Measurements from ENCODE around the gene RCVRN.
"Not testable (repeated sequence)": the region's sequence is repeated elsewhere in the genome, so short reads cannot be mapped to it uniquely, and the experiment has no call there.

RCVRN gene

DNA sequence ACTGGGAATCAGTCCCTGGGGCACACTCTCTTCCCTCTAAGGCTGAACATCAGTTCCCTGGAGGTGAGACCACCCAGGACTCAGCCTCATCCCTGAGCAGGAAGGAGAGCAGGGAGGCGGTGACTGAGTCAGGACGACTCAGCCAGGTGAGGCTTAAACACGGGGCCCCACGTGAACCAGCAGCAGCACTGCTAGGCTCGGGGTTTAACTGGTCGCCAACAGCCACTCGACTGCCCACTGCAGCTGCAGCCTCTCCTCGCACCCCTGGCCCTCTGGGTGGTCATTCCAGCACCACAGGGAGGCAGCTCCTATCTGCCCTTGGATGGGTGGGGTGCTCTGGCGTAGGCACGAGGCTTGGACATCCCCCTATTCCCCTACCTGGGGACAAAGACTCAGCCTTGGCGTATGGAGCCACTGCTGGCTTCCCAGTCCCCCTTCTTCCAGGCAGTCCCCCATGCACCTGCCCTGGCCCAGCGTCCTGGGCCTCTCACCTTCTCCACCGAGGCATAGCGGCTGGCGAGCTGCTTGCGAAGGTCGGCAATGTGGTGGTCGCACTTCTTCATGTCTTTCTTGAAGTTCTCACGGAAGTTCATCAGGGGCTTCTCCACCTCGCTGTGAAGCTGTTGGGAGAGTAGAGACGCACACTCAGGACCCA lies 21.2 kb upstream of the RCVRN start:
- DNase-seq = no peak
- in situ Hi-C loops (cut with MboI; ENCODE audit: low pct_unique_long_range_greater_than_20kb, low sequenced_read_pairs) = loop anchor here (25.0 kb wide), 1 partner anchor 436 kb away; the partner anchor contains the start of gene MYH13

DNA sequence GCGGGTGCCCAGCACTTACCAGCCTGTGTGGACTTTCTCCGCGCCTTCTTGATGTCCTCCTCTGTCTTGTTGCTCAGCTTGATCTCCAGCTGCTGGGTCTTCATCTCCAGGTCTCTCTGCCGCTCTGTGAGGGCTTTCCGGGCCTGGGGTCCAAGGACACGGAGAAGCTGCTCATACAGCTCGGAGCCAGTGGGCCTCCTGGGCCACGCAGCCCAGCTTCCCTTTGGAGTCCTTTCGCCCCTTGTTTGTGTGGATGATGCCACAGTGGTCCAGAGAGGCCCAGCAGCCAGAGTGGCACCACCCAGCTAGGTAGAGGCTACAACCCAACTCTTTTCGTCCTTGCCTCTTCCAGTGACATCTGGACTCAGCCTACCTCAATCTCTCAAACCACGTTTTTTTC lies 20.4 kb upstream of the RCVRN start:
- DNase-seq = no peak
- in situ Hi-C loops (cut with MboI; ENCODE audit: low pct_unique_long_range_greater_than_20kb, low sequenced_read_pairs) = loop anchor here (25.0 kb wide), 1 partner anchor 437 kb away; the partner anchor contains the start of gene MYH13

GRCh38 chr17:9924735-9925191 lies 19.7 kb upstream of the RCVRN start:
- in situ Hi-C loops (cut with MboI; ENCODE audit: low pct_unique_long_range_greater_than_20kb, low sequenced_read_pairs) = loop anchor here (25.0 kb wide), 2 partner anchors 438 to 688 kb away; partner anchors contain the start of gene MYH13
- DNase-seq = peak; percentile 74

DNA sequence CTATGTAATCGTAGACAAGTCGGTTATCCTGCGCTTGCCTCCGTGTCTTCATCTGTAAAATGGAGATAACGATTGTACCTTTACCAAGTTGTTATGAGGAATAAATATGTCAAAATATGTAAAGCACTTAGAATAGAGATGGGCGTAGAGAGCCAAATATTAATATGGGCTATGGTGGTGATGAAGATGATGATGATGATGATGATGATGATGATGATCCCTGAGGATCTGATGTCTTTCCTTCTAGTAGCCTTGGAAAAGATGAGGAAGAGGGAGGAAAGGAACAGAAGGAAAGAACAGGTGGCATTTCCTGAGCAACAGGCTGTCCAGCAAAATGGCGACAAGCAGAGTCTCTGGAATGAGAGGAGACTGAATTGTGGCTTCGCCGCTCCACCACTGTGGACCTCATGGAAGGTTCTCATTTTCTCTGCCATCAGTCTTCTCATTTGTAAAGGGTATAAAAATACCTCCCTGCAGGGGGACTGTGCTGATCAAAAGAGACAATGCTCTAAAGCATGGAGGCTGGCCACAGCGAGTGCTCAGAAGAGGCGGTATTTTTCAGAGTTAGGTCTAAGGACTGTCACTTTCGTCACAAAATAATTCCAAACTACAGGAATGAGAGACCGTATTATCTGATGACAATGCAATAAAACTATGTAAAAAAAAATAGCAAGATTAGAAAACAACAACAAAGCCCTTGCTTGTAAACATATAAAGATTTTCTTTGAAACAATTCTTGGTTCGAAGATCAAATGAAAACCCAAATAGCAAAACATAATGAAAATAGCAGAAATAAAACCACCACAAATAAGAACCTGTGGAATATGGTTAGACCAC lies 17.2 kb upstream of the RCVRN start:
- in situ Hi-C loops (cut with MboI; ENCODE audit: low pct_unique_long_range_greater_than_20kb, low sequenced_read_pairs) = loop anchor here (25.0 kb wide), 1 partner anchor 690 kb away; no protein-coding TSS in a partner anchor
- no peak for DNase-seq

DNA sequence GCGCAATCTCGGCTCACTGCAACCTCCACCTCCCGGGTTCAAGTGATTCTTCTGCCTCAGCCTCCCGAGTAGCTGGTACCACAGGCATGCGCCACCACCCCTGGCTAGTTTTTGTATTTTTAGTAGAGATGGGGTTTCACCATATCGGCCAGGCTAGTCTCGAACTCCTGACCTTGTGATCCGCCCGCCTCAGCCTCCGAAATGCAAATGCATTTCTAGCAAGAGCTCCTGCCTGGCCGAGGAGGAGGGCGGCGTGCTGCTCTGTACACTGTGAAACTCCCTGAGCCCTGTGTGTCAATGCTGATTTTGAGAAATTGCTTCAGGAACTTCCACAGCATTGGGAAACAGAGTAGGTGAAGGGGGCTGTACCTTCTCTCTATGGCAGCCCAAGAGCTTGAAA lies 16.1 kb upstream of the RCVRN start:
- in situ Hi-C loops (cut with MboI; ENCODE audit: low pct_unique_long_range_greater_than_20kb, low sequenced_read_pairs) = loop anchor here (25.0 kb wide), 1 partner anchor 691 kb away; no protein-coding TSS in a partner anchor

GRCh38 chr17:9918804-9919352 lies 13.8 kb upstream of the RCVRN start:
- in situ Hi-C loops (cut with MboI; ENCODE audit: low pct_unique_long_range_greater_than_20kb, low sequenced_read_pairs) = loop anchor here (25.0 kb wide), 1 partner anchor 693 kb away; no protein-coding TSS in a partner anchor
- no peak for DNase-seq

More for the DNA sequence above, 16.1 kb upstream of the RCVRN start:
- not testable (repeated sequence) for DNase-seq

- in situ Hi-C loops (cut with MboI; ENCODE audit: low pct_unique_long_range_greater_than_20kb, low sequenced_read_pairs) = loop anchor here (25.0 kb wide), 1 partner anchor 694 kb away; no protein-coding TSS in a partner anchor
- no peak for DNase-seq
Observed at GRCh38 chr17:9918352-9918751, 13.3 kb upstream of the RCVRN start.

- in situ Hi-C loops (cut with MboI; ENCODE audit: low pct_unique_long_range_greater_than_20kb, low sequenced_read_pairs) = loop anchor here (25.0 kb wide), 1 partner anchor 694 kb away; no protein-coding TSS in a partner anchor
- DNase-seq = no peak
Observed at GRCh38 chr17:9917801-9918200, 12.7 kb upstream of the RCVRN start.

DNA sequence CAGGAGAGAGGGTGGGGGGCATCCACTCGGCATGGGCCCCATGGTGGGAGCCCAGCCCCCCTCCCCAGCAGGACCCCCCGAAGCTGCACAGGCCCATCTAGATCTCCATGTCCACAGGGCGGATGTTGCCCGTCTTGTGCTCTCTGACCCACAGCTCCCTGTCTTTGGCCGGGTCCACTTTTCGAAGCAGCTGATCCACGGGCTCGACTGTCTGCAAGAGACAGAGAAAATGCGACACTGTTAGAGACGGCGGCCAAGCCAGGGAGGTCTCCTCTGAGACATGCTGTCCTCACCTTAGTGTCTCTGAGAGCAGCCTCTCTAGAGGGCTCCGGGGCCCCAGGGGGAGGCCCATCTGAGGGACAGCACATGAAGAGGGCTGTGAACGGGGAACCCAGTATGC lies 12.1 kb upstream of the RCVRN start:
- in situ Hi-C loops (cut with MboI; ENCODE audit: low pct_unique_long_range_greater_than_20kb, low sequenced_read_pairs) = loop anchor here (25.0 kb wide), 1 partner anchor 695 kb away; no protein-coding TSS in a partner anchor
- DNase-seq = no peak

DNA sequence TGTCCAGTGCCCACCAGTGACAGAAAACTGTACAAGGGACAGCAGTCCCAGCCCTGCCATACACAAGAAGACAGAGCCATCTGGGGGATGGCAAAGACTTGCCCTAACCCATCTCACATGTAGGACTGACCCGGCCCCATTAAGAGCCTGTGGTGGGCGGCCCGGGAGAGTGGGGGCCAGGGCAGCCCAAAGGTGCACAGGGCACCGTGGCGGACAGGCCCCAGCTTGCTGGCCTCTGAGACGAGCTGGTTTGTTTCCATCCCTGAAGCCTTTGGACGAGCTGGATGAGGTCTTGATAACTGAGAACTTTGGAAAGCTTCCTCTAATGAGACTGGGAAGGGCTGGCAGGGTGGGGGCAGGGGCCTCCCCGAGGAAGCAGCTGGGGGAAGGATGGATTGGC lies 11.0 kb upstream of the RCVRN start:
- DNase-seq = no peak

DNA sequence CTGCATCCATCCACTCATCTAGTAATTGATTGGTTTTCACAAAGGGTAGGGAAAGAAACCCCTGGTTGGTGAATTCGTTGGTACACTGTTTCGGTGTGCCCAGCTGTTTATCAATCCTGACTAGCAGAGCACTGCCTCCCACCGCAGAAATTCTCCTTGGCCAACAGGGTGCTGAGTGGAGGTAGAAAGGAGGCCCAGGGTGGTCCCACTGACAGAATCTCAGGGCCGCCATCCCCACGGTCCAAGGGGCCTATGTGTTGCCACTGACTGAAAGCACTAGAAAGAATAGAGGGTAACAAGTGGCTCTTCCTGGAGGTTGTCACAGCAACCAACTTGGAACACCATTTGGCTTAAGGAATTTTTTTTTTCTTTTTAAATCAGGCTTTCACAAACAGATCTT lies 8.4 kb upstream of the RCVRN start:
- DNase-seq = no peak
- in situ Hi-C loops (cut with MboI; ENCODE audit: low pct_unique_long_range_greater_than_20kb, low sequenced_read_pairs) = loop anchor here (25.0 kb wide), 1 partner anchor 699 kb away; no protein-coding TSS in a partner anchor

More for the DNA sequence above, 11.0 kb upstream of the RCVRN start:
- in situ Hi-C loops (cut with MboI; ENCODE audit: low pct_unique_long_range_greater_than_20kb, low sequenced_read_pairs) = loop anchor here (25.0 kb wide), 1 partner anchor 696 kb away; no protein-coding TSS in a partner anchor

GRCh38 chr17:9912121-9913099 lies 7.3 kb upstream of the RCVRN start:
- DNase-seq = no peak
- in situ Hi-C loops (cut with MboI; ENCODE audit: low pct_unique_long_range_greater_than_20kb, low sequenced_read_pairs) = loop anchor here (25.0 kb wide), 1 partner anchor 700 kb away; no protein-coding TSS in a partner anchor

DNA sequence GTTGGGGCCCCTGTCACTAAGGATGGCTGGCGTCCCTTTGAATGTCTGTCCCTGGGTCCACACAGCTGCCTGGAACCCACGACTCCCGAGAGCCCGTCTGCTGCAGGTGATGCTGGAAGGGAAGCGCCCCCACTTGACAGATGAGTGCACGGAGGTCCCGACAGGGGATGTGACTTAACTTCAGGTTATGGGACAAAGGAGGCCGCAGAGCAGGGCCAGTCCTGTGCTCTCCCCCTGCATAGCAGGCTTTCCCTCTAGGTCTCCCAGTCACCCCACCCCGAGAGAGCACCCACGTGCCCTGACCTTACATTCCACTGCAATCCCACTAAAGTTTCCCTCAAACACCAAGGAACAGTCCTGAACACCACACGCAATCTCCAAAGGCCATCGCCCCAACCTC lies 6.0 kb upstream of the RCVRN start:
- DNase-seq = no peak
- in situ Hi-C loops (cut with MboI; ENCODE audit: low pct_unique_long_range_greater_than_20kb, low sequenced_read_pairs) = loop anchor here (25.0 kb wide), 1 partner anchor 701 kb away; no protein-coding TSS in a partner anchor

GRCh38 chr17:9908649-9909042 lies 3.6 kb upstream of the RCVRN start:
- no peak for DNase-seq
- in situ Hi-C loops (cut with MboI; ENCODE audit: low pct_unique_long_range_greater_than_20kb, low sequenced_read_pairs) = loop anchor here (25.0 kb wide), 1 partner anchor 704 kb away; no protein-coding TSS in a partner anchor

- DNase-seq = no peak
- in situ Hi-C loops (cut with MboI; ENCODE audit: low pct_unique_long_range_greater_than_20kb, low sequenced_read_pairs) = loop anchor here (25.0 kb wide), 1 partner anchor 704 kb away; no protein-coding TSS in a partner anchor
Observed at GRCh38 chr17:9907883-9908648, 3.0 kb upstream of the RCVRN start.

- in situ Hi-C loops (cut with MboI; ENCODE audit: low pct_unique_long_range_greater_than_20kb, low sequenced_read_pairs) = loop anchor here (25.0 kb wide), 1 partner anchor 705 kb away; no protein-coding TSS in a partner anchor
- DNase-seq = no peak
Observed at GRCh38 chr17:9907131-9907530, 2.1 kb upstream of the RCVRN start.

DNA sequence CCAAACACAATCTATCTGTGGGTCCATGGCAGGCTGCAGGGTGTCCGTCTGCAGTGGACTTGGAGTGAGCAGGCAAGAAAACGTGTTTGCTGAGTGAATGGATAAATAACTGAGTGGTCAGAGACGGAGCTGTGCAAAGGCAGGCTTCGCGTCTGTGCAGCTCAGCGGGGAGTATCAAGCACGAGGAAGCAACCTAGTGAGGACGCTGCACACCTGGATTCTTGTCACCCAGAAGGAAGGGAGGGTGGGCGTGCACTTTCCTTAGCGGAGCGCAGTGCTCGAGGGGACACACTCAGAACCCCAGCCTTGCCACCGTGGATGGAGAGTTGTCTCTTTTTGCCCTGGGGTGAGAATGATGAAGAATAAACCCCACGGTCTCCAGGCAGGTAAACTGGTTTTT lies 1.5 kb upstream of the RCVRN start:
- DNase-seq = no peak
- in situ Hi-C loops (cut with MboI; ENCODE audit: low pct_unique_long_range_greater_than_20kb, low sequenced_read_pairs) = loop anchor here (25.0 kb wide), 1 partner anchor 706 kb away; no protein-coding TSS in a partner anchor

Data from KBM-7 (cell line).